ENCODE measurements around the gene GLG1.
"Not testable (repeated sequence)": the region's sequence is repeated elsewhere in the genome, so short reads cannot be mapped to it uniquely, and the experiment has no call there.

Gene GLG1

DNA sequence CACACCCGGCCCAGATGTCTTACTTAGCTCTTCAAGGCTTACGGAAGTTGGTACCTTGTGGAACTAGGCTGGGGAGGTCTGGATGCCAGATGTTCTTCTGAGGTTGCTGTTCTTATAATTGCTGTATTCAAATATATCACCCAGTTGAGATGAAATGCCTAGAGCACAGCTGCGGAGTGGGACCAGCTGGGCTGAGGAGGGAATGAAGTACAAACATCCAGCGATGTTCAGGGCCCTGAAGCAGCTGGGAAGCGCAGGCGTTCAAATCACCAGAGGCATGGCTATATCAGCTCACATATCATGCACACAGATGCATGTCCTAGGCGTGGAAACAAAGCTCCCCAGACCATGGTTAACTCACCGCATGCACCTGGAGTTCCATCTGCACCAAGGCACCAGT is 178.4 kb downstream of the GLG1 start:
- H3K27me3 ChIP-seq (ENCODE audit: low read depth, low read length), result not testable (repeated sequence)

DNA sequence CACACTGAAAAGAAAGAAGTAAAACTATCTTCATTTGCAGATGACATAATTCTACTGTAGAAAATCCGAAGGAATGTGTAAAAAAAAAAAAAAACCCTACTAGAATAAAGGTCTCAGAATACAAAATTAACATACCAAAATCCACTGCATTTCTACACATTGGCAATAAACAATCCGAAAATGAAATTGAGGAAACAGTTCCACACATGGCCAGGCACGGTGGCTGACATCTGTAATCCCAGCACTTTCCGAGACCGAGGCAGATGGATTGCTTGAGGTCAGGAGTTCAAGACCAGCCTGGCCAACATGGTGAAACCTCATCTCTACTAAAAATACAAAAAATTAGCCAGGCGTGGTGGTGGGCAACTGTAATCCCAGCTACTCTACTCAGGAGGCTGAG is 181.2 kb downstream of the GLG1 start:
- not testable (repeated sequence) for H3K4me1 ChIP-seq (ENCODE audit: control insufficient read depth in 1 of 2, insufficient read depth in 2 of 2, low read length in 2 of 2); H3K27ac ChIP-seq (ENCODE audit: low read length)

More for the DNA sequence above, 178.4 kb downstream of the GLG1 start:
- H3K27ac ChIP-seq (ENCODE audit: low read length); H3K4me3 ChIP-seq (ENCODE audit: low read depth in 1 of 2, low read length in 2 of 2); H3K4me1 ChIP-seq (ENCODE audit: control insufficient read depth in 1 of 2, insufficient read depth in 2 of 2, low read length in 2 of 2); H3K9me3 ChIP-seq (ENCODE audit: control insufficient read depth in 1 of 2, low read length in 2 of 2); H3K36me3 ChIP-seq (ENCODE audit: control insufficient read depth in 1 of 2, insufficient read depth in 2 of 2, low read length in 2 of 2): not testable (repeated sequence)

DNA sequence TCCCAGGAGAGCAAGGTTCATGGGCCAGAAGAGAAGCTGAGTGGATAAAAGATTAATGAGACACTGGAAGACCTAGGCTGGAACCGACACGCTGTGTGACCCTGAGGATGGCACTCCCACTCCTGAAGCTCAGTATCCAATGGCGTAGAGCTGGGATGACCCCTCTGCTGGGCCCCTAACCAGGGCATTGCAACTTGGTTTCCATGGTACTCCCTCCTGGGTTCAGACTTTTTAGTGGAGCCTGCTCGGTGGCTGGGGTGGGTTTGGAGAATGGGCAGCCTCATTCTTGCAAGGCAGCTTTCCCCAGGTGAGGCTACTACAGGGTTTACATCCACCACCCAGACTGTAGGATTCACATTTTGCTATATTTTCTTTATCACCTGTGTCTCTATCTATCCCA is 183.2 kb downstream of the GLG1 start:
- H3K27ac ChIP-seq (ENCODE audit: low read length); H3K4me1 ChIP-seq (ENCODE audit: control insufficient read depth in 1 of 2, insufficient read depth in 2 of 2, low read length in 2 of 2); H3K36me3 ChIP-seq (ENCODE audit: control insufficient read depth in 1 of 2, insufficient read depth in 2 of 2, low read length in 2 of 2); H3K4me3 ChIP-seq (ENCODE audit: low read depth in 1 of 2, low read length in 2 of 2); H3K27me3 ChIP-seq (ENCODE audit: low read depth, low read length); H3K9me3 ChIP-seq (ENCODE audit: control insufficient read depth in 1 of 2, low read length in 2 of 2): not testable (repeated sequence)

More for the DNA sequence above, 181.2 kb downstream of the GLG1 start:
- H3K4me3 ChIP-seq (ENCODE audit: low read depth in 1 of 2, low read length in 2 of 2); H3K27me3 ChIP-seq (ENCODE audit: low read depth, low read length); H3K9me3 ChIP-seq (ENCODE audit: control insufficient read depth in 1 of 2, low read length in 2 of 2); H3K36me3 ChIP-seq (ENCODE audit: control insufficient read depth in 1 of 2, insufficient read depth in 2 of 2, low read length in 2 of 2): not testable (repeated sequence)

DNA sequence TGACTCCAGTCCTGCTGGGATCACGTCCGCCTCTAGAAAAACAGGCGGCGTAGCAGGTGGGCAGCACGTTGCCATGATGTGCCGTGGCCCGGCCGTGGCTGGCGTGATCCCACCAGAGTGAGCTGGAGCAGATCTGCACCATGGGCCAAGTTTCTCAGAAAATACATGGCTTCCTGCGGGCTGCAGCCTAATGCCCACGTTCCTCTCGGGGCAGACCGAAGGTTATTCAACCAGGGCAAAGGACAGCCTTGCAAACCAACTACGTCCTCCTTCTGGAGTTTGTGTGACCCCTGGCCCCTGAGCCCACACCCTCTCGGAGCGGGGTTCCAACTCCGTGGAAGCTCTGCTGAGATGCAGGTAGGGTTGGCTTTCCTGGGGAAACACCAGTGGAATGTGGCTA is 184.8 kb downstream of the GLG1 start:
- H3K36me3 ChIP-seq (ENCODE audit: control insufficient read depth in 1 of 2, insufficient read depth in 2 of 2, low read length in 2 of 2); H3K9me3 ChIP-seq (ENCODE audit: control insufficient read depth in 1 of 2, low read length in 2 of 2); H3K4me1 ChIP-seq (ENCODE audit: control insufficient read depth in 1 of 2, insufficient read depth in 2 of 2, low read length in 2 of 2); H3K4me3 ChIP-seq (ENCODE audit: low read depth in 1 of 2, low read length in 2 of 2); H3K27me3 ChIP-seq (ENCODE audit: low read depth, low read length); H3K27ac ChIP-seq (ENCODE audit: low read length): not testable (repeated sequence)

DNA sequence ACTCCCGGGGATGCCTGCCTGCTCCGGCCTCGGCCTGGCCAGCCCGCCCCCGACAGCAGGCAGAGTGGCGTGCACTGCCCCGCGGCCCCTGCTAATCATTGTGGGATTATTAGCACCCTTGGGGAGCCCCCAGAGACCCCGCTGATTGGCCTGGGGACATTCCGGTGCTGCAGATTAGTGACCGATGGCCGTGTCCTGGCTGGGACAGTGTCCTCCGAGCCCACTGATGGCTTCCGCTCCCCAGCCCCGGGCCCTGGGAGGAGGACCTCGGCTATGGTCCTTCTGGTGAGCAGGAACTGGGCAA is 185.5 kb downstream of the GLG1 start:
- not testable (repeated sequence) for H3K4me3 ChIP-seq (ENCODE audit: low read depth in 1 of 2, low read length in 2 of 2); H3K4me1 ChIP-seq (ENCODE audit: control insufficient read depth in 1 of 2, insufficient read depth in 2 of 2, low read length in 2 of 2); H3K27me3 ChIP-seq (ENCODE audit: low read depth, low read length); H3K36me3 ChIP-seq (ENCODE audit: control insufficient read depth in 1 of 2, insufficient read depth in 2 of 2, low read length in 2 of 2); H3K27ac ChIP-seq (ENCODE audit: low read length); H3K9me3 ChIP-seq (ENCODE audit: control insufficient read depth in 1 of 2, low read length in 2 of 2)

DNA sequence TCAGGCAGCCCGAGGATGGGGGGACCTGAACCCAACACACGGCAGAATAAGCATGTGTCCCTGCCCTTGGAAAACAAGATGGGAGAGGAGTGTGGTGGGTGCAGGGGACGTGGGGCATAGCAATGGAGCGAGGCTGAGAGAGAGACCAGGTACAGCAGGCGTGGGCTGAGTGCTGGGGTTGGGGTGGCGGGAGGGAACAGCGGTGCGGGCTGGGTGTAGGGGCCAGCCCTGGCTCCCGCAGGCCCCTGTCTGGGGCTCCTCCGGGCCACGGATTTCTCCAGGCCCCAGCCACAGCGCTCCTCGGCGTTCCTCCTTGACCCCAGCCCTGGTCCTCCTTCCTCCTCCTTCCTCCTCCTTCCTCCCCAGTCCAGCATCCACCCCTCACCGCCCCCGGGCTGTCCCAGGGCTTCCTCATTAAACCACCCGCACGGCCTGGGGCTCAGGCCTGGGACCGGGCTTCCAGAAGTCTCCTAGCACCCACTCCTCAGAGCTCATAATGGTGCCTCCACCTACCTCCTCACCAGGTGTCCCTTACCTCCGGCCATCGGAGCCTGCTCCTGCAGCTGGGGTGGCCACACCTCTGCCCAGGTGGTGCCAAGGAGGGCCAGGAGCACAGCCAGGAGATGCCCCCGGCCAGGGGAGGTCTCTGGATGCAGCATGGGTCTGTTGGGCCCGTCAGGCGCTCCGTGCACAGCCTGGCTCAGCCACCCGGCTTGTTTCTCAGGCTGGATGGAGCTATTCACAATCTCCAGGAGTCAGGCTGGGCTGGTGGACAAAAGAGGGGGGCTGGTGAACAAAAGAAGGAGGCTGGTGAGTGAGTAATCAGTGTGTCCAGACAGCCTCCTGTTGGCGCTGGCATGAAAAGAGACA is 186.1 kb downstream of the GLG1 start, which contains the start of gene CLEC18B:
Gene CLEC18B, minus strand, starts transcription at position 867 of the 870 bp plus-strand sequence. Its CDS starts 208 bp downstream, at position 659.
- H3K27me3 ChIP-seq (ENCODE audit: low read depth, low read length); H3K27ac ChIP-seq (ENCODE audit: low read length); H3K4me3 ChIP-seq (ENCODE audit: low read depth in 1 of 2, low read length in 2 of 2); H3K9me3 ChIP-seq (ENCODE audit: control insufficient read depth in 1 of 2, low read length in 2 of 2); H3K4me1 ChIP-seq (ENCODE audit: control insufficient read depth in 1 of 2, insufficient read depth in 2 of 2, low read length in 2 of 2); H3K36me3 ChIP-seq (ENCODE audit: control insufficient read depth in 1 of 2, insufficient read depth in 2 of 2, low read length in 2 of 2): not testable (repeated sequence)

DNA sequence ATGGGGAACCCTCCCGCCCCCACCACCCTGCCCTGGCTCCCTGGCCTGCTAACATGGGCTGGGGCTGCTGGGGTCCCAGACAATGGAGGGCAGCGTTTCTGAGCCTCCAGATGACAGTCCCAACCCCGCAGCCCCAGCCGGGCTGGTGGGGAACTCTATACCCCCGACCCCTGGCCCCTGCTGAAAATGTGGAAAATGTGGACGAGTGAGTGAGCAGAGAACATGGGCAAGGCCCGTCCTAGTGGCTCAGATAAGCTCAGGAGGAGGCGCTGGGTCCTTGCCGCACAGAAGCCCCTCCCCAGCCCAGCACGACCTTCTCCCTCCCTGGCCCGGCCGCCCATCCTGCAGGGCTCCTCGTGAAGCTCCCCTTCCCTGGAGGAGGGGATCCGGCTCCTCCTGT is 187.1 kb downstream of the GLG1 start:
- not testable (repeated sequence) for H3K4me1 ChIP-seq (ENCODE audit: control insufficient read depth in 1 of 2, insufficient read depth in 2 of 2, low read length in 2 of 2); H3K27me3 ChIP-seq (ENCODE audit: low read depth, low read length); H3K36me3 ChIP-seq (ENCODE audit: control insufficient read depth in 1 of 2, insufficient read depth in 2 of 2, low read length in 2 of 2); H3K4me3 ChIP-seq (ENCODE audit: low read depth in 1 of 2, low read length in 2 of 2); H3K9me3 ChIP-seq (ENCODE audit: control insufficient read depth in 1 of 2, low read length in 2 of 2); H3K27ac ChIP-seq (ENCODE audit: low read length)

DNA sequence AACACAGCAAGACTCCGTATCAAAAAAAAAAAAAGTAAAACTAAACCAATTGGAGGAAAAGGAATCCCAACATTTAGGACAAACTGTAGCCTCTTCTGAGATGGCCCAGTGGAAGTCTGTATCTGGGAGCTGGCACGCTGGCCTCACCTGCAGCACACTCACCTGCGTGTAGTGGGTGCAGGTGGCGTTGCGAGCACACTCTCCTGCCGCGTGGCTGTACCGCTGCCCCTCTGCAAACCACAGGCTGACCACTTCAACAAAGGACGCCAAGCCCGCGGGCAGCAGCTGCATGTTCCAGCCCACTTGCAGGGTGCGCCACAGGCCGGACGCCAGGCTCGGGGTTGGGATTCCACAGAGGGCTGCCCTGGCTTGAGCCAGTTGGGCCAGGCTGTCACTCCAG is 189.0 kb downstream of the GLG1 start:
- H3K9me3 ChIP-seq (ENCODE audit: control insufficient read depth in 1 of 2, low read length in 2 of 2); H3K4me3 ChIP-seq (ENCODE audit: low read depth in 1 of 2, low read length in 2 of 2); H3K27ac ChIP-seq (ENCODE audit: low read length); H3K36me3 ChIP-seq (ENCODE audit: control insufficient read depth in 1 of 2, insufficient read depth in 2 of 2, low read length in 2 of 2); H3K4me1 ChIP-seq (ENCODE audit: control insufficient read depth in 1 of 2, insufficient read depth in 2 of 2, low read length in 2 of 2); H3K27me3 ChIP-seq (ENCODE audit: low read depth, low read length): not testable (repeated sequence)

DNA sequence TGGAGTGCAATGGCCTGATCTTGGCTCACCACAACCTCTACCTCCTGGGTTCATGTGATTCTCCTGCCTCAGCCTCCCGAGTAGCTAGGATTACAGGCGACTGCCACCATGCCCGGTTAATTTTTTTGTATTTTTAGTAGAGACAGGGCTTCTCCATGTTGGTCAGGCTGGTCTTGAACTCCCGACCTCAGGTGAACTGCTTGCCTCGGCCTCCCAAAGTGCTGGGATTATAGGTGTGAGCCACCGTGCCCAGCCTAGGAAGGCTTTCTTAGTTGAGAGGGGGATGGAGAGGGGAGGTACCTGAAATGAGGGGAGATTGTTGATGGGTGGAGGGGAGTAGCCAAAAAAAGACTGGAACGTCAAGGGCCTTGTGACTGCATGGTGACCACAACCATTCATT is 193.0 kb downstream of the GLG1 start:
- H3K4me1 ChIP-seq (ENCODE audit: control insufficient read depth in 1 of 2, insufficient read depth in 2 of 2, low read length in 2 of 2); H3K36me3 ChIP-seq (ENCODE audit: control insufficient read depth in 1 of 2, insufficient read depth in 2 of 2, low read length in 2 of 2); H3K27me3 ChIP-seq (ENCODE audit: low read depth, low read length); H3K4me3 ChIP-seq (ENCODE audit: low read depth in 1 of 2, low read length in 2 of 2); H3K27ac ChIP-seq (ENCODE audit: low read length); H3K9me3 ChIP-seq (ENCODE audit: control insufficient read depth in 1 of 2, low read length in 2 of 2): not testable (repeated sequence)

DNA sequence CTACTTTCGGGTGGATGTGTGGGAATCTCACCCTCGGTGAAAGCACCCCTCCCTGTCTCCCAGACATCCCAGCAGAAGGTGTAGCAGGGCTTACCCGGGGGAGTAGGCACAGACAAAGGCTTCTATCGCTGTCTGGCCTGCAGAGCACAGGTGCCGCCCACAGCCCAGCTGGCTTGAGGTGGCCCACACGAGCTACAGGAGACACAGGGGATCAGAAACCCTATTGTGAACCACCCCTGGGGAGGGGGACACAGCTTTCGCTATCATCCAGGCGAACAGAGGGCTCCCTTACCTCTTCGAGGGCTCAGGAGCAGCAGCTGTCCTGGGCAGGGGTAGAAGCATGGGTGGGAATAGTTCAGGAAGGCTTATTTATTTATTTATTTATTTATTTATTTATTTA is 193.4 kb downstream of the GLG1 start:
- H3K27me3 ChIP-seq (ENCODE audit: low read depth, low read length), result not testable (repeated sequence)

DNA sequence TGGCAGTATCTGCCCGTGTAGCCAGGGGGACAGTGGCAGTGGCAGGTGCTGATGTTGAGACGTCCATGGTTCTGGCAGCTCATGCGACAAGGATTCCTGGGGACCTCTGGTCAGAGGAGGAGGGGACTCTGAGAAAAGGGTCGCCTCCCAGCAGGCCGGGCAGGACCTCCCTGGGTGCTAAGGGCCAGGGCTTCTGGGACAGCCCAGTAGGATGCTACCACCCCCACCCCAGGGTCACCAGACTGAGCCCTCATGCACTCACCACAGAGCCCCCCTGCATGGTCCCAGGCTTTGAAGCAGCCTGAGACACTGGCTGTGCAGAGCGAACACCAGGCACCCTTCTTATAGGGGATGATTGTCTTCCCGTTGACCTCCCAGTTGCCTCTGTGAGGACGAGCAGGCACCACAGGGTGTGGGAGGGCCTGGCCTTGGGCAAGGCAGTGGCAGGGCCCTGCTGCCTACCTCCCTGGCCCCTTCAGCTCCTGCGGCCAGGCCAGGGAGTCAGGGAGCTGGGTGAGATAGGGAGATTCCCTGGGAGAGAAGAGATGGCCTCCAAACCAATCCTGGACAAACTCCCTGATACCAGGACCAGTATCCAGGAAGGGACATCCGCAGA is 194.0 kb downstream of the GLG1 start:
- not testable (repeated sequence) for H3K4me1 ChIP-seq (ENCODE audit: control insufficient read depth in 1 of 2, insufficient read depth in 2 of 2, low read length in 2 of 2); H3K27ac ChIP-seq (ENCODE audit: low read length); H3K36me3 ChIP-seq (ENCODE audit: control insufficient read depth in 1 of 2, insufficient read depth in 2 of 2, low read length in 2 of 2); H3K9me3 ChIP-seq (ENCODE audit: control insufficient read depth in 1 of 2, low read length in 2 of 2); H3K27me3 ChIP-seq (ENCODE audit: low read depth, low read length); H3K4me3 ChIP-seq (ENCODE audit: low read depth in 1 of 2, low read length in 2 of 2)

More for the DNA sequence above, 193.4 kb downstream of the GLG1 start:
- not testable (repeated sequence) for H3K36me3 ChIP-seq (ENCODE audit: control insufficient read depth in 1 of 2, insufficient read depth in 2 of 2, low read length in 2 of 2); H3K4me3 ChIP-seq (ENCODE audit: low read depth in 1 of 2, low read length in 2 of 2); H3K9me3 ChIP-seq (ENCODE audit: control insufficient read depth in 1 of 2, low read length in 2 of 2); H3K4me1 ChIP-seq (ENCODE audit: control insufficient read depth in 1 of 2, insufficient read depth in 2 of 2, low read length in 2 of 2); H3K27ac ChIP-seq (ENCODE audit: low read length)

DNA sequence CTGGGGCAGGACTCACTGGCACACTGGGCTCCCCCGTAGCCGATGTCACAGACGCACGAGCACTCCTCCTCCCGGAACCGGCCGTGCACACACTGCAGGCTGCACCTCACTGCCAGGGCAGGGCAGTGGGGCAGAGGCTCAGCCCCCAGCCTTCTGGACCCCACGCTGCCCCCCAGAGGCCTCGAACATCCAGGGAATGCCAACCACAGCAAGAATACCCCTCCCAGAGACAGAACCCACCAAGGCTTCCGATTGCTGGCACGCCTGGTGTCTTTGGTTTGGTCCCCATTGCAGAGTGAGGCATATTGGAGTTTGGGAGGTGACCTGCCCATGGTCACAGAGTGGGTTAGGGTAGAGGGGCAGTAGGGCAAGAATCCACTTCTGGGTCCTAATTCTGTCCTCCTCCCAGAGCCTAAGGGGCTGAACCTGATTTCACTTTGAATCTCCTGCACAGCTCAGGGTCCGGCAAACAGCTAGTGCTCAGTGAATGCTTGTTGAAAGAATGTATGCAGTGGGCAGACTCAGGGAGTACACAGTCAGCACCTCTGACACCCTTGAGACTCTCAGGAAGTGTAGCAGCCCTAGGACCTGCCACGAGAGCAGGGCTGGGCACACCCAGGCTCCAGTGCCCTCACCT is 194.7 kb downstream of the GLG1 start:
- not testable (repeated sequence) for H3K36me3 ChIP-seq (ENCODE audit: control insufficient read depth in 1 of 2, insufficient read depth in 2 of 2, low read length in 2 of 2); H3K27ac ChIP-seq (ENCODE audit: low read length); H3K27me3 ChIP-seq (ENCODE audit: low read depth, low read length); H3K4me3 ChIP-seq (ENCODE audit: low read depth in 1 of 2, low read length in 2 of 2); H3K9me3 ChIP-seq (ENCODE audit: control insufficient read depth in 1 of 2, low read length in 2 of 2); H3K4me1 ChIP-seq (ENCODE audit: control insufficient read depth in 1 of 2, insufficient read depth in 2 of 2, low read length in 2 of 2)

Data from muscle layer of duodenum (tissue), 2 donors.